Astrocyte of the cerebellum (primary cell): ENCODE measurements around the gene CD4.

Experiments
- DNase-seq: peaks from one replicate; pipeline ENCODE4 v3.0.0-alpha.2; 2011; ENCODE audit warnings: low read depth
- H3K4me3 ChIP-seq: 2 replicates; pipeline ENCODE4 v1.5.1; 2011; ENCODE audit warnings: mild to moderate bottlenecking, low read depth, low read length, moderate library complexity
- in situ Hi-C: cut with HindIII; loops from 2 replicates; pipeline ENCODE4 v1.10.0; 2017; ENCODE audit warnings: low sequenced_read_pairs
- TF ChIP-seq, protein P1 (sequence below): IDR thresholded peaks from 2 replicates; pipeline ENCODE4 v1.5.1; 2012; ENCODE audit warnings: low read length, low read depth, moderate library complexity, mild to moderate bottlenecking; ENCODE audit errors: missing control alignments

Gene CD4

DNA sequence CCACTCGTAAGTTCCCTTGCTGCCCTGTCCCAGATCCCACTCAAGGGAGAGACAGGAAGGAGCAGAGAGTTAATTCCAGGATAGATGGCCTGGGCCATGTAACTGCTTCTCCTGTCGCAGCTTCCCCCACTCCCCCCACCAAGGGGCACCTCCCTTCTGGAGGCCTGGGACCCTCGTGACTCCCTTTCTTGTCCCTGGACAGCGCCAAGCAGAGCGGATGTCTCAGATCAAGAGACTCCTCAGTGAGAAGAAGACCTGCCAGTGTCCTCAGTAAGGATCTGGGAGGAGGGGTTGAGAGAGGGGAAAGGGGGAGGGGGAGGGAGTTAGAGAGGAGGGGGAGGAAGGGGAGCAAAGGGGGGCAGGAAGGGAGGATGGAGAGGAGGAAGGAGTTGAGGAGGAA is 29.3 kb downstream of the CD4 start:
- DNase-seq, result no peak
- in situ Hi-C loops, result no loop called here
- H3K4me3 ChIP-seq, result no peak overlapping the region
- TF ChIP-seq, protein P1, sequence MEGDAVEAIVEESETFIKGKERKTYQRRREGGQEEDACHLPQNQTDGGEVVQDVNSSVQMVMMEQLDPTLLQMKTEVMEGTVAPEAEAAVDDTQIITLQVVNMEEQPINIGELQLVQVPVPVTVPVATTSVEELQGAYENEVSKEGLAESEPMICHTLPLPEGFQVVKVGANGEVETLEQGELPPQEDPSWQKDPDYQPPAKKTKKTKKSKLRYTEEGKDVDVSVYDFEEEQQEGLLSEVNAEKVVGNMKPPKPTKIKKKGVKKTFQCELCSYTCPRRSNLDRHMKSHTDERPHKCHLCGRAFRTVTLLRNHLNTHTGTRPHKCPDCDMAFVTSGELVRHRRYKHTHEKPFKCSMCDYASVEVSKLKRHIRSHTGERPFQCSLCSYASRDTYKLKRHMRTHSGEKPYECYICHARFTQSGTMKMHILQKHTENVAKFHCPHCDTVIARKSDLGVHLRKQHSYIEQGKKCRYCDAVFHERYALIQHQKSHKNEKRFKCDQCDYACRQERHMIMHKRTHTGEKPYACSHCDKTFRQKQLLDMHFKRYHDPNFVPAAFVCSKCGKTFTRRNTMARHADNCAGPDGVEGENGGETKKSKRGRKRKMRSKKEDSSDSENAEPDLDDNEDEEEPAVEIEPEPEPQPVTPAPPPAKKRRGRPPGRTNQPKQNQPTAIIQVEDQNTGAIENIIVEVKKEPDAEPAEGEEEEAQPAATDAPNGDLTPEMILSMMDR, result no peak

DNA sequence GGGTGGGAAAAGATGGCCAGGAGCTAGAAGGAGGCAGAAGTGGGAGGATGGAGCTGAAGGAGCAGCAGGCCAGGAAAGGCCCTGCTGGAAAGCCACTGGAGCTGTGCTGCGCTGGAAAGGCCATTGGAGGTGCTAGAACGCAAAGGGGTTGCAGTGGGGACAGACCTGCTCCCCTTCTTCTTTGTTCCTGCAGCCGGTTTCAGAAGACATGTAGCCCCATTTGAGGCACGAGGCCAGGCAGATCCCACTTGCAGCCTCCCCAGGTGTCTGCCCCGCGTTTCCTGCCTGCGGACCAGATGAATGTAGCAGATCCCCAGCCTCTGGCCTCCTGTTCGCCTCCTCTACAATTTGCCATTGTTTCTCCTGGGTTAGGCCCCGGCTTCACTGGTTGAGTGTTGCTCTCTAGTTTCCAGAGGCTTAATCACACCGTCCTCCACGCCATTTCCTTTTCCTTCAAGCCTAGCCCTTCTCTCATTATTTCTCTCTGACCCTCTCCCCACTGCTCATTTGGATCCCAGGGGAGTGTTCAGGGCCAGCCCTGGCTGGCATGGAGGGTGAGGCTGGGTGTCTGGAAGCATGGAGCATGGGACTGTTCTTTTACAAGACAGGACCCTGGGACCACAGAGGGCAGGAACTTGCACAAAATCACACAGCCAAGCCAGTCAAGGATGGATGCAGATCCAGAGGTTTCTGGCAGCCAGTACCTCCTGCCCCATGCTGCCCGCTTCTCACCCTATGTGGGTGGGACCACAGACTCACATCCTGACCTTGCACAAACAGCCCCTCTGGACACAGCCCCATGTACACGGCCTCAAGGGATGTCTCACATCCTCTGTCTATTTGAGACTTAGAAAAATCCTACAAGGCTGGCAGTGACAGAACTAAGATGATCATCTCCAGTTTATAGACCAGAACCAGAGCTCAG is 30.0 kb downstream of the CD4 start:
- TF ChIP-seq, protein P1, result no peak
- in situ Hi-C loops, result no loop called here
- no peak overlapping the region for H3K4me3 ChIP-seq
- no peak for DNase-seq

DNA sequence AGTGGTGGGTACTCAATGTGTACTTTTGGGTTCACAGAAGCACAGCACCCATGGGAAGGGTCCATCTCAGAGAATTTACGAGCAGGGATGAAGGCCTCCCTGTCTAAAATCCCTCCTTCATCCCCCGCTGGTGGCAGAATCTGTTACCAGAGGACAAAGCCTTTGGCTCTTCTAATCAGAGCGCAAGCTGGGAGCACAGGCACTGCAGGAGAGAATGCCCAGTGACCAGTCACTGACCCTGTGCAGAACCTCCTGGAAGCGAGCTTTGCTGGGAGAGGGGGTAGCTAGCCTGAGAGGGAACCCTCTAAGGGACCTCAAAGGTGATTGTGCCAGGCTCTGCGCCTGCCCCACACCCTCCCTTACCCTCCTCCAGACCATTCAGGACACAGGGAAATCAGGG is 30.8 kb downstream of the CD4 start:
- no peak overlapping the region for H3K4me3 ChIP-seq
- DNase-seq, result no peak
- TF ChIP-seq, protein P1, result no peak
- in situ Hi-C loops, result no loop called here

DNA sequence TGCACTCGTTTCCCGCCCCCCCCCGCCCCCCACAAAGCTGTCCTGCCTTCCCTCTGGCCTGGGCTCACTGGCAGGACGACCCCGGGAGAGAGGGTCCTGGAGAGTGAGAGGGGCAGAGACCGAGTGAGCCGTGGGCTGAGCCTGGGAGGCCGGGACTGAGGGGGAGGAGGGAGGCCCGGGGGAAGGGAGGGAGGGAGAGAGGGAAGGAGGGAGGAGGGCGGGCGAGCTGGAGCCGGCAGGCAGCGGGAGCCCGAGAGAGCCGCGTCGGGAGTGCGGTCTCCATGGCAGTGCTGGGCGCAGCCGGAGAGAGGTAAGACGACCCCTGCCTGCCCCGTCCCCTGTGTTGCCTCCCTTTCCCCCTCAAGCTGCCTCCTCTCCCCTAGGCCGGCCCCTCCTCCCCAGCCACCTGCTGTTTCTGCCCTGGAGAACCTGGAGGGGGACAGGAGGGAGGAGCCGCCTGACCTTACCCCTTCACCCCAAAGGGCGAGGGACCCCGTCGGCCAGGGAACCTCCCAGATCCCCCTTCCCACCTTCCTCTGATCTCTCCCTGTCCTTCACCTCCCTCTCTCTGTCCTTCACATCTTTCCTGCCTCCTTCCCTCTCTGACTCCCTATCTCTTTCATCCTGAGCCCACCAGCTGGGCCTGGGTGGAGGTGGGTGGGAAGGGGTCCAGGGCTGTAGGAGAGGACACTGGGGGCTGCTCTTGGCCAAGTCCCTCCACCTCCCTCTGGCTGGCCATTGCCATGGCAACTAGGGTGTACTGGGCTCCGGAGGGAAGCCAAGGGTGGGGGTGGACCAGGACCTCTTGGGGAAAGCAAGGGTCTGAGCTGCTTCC is 32.5 kb downstream of the CD4 start, which contains the start of gene GPR162:
TSS of gene GPR162 (plus strand) at position 231 of the 835 bp plus-strand sequence. CDS start 2,078 bp downstream, outside the sequence.
- no peak for DNase-seq
- in situ Hi-C loops, result no loop called here
- TF ChIP-seq, protein P1, result no peak
- H3K4me3 ChIP-seq, result peak within 1 kb of the TSS; percentile 52

DNA sequence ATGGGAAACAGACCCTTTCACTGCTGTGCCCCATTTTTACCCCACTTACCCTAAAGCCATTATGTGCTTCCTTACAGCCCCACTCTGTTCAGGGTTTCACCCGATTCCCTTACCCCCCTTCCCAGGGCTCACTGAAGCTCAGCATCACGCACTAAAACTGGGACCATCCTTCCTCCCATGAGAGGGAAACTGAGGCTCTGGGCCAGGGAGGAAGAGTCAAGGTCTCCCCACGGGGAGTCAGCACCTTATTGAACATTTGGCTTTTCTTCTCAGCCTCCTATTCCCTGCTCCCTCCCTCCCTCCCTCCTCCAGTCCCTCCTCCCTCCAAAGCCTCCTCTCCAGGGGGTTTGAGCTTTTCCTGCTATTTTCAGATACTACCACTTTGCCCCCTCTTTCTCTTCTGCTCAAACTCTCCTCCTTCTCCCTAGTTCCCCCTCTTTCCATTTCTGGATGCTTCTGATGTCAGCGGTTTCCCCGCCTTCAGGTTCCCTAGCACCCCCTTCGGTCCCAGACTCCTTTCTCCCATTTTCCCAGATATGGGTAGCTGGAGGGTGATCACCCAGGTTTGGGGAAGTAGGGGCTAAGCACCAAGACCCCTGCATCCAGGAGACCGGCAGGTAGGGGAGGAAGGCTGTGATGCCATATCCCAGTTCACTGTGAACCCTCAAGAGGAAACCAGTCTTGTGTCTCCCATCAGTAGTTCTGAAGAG is 33.3 kb downstream of the CD4 start:
- peak overlapping the region; percentile 52 for H3K4me3 ChIP-seq
- no peak for DNase-seq
- TF ChIP-seq, protein P1, result no peak
- in situ Hi-C loops, result no loop called here
